Left hindlimb (tissue), 1 donor: Measurements from ENCODE around the gene ZNF425.
A peak's percentile ranks its signal among the peaks of the same experiment; 100 is the strongest.
"Not testable (repeated sequence)": the region's sequence is repeated elsewhere in the genome, so short reads cannot be mapped to it uniquely, and the experiment has no call there.

Experiments used
- DNase-seq: peaks from one replicate; pipeline ENCODE4 v3.0.0-alpha.2; 2018

ZNF425 gene

DNA sequence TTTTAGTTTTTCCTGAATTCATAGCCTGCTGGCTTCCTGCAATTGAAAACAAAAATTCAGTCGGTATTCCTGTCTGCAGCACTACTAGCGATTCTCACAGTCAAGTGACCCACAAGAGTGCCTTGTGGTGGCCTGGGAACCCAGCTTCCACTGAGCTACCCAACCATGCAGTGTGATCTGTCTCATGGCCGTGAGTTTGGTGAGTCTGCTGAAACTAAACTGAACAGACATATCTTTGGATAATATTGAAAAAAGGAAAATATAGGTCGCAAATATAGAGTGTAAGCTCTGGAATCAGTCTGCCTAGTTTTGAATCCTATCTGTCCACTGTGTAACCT is 53.7 kb downstream of the ZNF425 start:
- no peak for DNase-seq

DNA sequence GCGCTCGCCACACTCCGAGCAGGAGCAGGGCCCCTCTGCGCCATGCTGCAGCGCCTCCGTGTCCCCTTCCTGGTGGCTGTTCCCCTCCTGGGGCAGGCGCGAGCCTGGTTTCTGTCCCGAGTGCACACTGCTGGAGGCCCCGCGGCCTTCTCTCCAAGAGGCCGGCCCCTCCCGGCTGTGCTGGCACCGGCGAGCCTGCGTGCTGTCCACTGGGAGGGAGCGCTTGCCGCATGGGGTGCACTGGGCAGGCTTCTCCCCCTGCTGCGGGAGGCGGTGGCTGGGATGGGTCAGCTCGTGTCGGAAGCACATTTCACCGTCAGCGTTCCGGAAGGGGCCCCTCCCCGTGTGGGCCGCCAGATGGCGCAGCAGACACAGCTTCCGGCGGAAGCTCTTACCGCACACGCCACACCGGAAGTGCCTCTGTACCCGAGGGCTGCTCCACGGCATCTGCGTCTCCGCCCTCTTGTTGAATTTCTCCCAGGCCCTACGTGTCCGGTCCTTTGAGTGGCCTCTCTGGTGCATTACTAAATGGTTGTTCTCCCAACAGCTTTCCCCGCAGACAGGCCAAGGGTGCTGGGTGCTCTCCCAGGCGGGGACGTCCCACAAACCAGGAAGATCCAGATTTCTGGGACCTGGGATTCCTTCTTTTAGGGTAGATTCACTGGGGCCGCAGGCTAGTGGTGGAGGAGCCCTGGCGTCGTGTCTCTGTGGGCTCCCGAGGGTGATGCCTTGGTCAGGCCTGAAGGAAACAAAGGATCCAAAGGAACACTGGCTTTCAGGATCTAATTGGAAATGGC is 54.3 kb downstream of the ZNF425 start:
- peak; percentile 40 for DNase-seq

DNA sequence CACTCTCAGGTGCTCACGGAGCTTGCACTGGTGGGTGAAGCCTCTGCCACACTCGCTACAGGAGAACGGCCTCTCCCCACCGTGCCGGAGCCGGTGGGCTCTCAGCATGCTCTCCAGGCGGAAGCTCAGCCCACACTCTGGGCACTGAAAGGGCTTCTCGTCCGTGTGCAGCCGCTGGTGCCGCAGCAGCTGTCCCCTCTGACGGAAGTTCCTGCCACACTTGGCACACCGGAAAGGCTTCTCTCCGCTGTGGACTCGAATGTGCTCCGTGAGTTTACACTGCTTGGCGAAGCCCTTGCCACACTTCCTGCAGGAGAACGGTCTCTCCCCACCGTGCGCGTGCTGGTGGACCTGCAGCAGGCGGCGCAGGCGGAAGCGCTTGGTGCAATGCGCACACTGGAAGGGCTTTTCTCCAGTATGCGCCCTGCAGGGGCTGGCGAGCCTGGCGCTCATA is 54.9 kb downstream of the ZNF425 start:
- DNase-seq = no peak

DNA sequence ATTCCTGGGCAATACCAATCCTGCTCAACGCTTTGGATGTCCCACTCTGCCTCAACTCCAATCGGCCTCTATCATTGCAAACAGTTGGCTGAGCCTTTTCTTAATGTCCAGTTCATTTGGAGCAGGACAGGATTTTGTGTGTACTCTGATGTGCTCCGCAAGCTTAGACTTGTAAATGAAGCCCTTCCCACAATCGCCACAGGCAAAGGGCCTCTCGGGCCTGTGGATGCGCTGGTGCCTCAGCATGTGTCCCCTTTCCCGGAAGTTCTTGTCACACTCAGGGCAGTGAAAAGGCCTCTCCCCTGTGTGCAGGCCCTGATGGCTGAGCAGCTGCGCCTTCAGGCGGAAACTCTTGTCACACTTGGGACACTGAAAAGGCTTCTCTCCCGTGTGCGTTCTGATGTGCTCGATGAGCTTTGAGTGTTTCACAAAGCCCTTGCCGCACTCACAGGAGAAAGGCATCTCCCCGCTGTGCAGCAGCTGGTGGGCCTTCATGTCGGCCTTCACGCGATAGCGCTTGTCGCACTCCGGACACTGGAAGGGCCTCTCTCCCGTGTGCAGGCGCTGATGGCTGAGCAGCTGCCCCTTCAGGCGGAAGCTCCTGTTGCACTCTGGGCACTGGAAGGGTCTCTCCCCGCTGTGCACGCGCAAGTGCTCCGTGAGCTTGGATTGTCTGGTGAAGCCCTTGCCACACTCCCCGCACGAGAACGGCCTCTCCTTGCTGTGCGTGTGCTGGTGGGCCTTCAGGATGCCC is 55.6 kb downstream of the ZNF425 start:
- DNase-seq = no peak

DNA sequence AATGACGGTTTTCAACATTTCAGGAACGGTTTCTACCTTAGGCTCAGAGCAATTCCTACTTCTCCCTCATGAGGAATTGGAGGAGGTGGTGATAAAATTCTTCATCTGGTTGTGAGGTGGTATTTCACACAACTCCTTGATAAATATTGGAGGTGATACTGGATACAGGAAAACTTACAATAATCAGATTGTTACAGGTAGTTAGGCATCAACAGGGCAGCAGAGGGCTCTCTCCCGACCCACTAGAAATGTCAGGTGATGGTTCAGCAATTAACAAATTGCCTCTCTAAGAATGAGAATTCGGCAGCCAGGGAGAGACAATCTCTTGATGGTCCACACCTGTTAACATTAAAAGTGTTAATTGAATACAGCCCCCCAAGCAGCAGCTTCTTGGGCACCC is 58.3 kb downstream of the ZNF425 start:
- no peak for DNase-seq

DNA sequence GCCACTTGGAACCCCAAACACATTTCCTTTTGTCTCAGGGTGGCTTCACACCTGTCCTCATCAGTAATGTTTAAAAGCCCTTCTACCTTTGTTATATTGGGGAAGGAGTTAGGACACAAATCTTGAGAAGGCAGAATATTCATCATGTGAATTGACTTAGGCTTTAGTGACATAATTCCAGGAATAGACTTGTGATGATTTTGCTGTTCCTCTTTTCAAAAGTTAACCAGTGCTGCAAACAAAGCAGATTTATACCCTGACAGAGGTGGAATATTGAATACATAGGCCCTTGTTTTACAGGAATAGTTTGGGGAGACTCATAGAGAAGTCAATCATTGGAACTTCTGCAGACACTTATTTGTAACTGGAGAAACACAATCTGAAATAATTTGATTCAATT is 62.6 kb downstream of the ZNF425 start:
- no peak for DNase-seq

DNA sequence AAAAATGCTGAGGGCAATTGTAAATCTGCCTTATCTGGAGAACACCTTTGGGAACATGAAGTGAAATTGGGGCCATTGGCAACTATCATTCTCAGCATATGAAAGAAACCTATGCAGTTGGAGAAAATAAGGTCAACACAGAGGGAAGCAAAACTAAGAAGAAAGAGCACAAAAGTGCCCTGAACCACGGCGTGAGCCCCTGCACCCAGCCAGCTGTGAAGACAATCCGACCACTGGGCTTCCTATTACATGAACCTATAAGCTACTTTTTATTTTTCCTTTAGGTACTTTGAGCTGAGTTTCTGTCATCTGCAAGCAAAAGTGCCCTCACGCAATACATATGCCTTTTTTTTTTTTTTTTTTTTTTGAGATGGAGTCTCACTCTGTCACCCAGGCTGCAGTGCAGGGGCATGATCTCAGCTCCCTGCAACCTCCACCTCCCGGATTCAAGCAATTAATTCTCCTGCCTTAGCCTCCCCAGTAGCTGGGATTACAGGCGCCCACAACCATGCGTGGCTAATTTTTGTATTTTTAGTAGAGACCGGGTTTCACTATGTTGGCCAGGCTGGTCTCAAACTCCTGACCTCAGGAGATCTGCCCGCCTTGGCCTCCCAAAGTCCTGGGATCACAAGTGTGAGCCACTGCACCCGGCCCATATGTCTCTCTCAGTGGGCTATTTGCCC is 63.8 kb downstream of the ZNF425 start:
- not testable (repeated sequence) for DNase-seq

DNA sequence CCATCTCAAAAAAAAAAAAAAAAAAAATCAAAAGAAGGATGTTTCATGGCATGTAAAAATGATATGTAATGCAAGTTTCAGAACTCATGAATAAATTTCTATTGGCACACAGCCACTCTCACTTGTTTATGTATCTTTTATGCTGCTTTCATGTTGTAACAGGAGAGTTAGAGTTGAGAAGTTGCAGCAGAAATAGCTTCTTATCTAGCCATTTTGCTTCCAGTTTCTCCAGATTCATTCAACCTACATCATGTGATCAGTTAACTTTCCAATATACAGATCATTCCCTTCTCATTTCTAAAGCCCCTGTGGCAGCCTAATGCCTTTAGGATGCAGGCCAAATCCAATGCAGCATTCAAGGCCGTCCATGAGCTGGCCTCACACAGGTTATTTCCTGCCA is 66.0 kb downstream of the ZNF425 start:
- DNase-seq = no peak

DNA sequence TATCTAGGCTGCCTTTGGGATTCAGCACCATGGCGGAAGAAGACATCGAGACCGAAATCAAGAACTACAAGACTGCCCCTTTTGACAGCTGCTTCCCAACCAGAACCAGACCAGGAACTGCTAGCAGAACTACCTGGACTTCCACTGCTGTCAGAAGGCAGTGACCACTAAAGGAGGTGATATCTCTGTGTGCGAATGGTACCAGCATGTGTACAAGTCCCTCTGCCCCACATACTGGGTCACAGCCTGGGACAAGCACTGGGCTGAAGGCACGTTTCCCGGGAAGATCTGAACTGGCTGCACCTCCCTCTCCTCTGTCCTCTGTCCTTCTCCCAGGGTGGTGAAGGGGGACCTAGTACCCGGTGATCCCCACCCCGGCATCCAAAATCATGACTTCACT is 72.2 kb downstream of the ZNF425 start:
- no peak for DNase-seq

DNA sequence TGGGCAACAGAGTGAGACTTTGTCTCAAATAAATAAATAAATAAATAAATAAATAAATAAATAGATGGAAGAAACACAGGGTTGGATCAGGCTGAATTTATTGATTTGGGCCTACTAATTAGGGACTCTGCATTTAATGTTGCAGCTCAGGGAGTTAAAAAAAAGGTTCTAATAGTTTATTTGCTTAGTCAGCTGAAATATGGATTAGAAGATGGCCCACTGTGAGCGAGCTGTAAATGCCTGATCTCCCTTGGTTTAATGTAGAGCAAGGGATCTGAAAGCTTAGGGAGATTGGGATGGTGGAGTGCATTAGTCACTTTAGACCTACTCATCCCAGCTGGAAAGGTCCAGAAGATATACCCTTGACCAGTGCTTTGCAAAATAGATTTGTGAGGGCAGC is 72.7 kb downstream of the ZNF425 start:
- no peak for DNase-seq
